ENCODE measurements around the gene DPP7. TPM values are rescaled to one million over a fixed set of nuclear protein-coding genes. Genes with fewer than 3 reads are reported as not detected.

DPP7 gene
- total RNA-seq, 1 donor from 2014 or later: 125 TPM

DNA sequence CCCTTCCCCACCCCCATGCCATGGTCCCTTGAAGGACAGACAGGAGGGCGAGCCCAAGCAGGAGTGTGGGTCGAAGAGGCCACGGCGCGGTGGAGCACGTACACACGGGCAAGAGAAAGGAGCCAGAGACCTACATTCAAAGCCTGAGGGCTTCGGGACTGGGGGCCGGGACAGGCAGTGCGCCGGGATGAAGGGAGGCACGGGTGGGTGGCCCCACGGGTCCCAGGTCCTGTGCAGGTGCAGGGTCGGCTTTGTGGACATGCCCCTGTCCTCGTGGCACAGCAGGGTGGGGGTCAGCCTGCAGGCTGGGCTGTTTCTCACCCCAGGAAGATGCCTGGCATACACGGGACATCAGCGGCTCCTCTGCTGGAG is 45.5 kb upstream of the DPP7 start:
- no peak overlapping the region for H3K4me3 ChIP-seq (ENCODE audit: low read depth, low read length)
- DNase-seq (ENCODE audit: low read depth): no peak
- TF ChIP-seq, protein P1, sequence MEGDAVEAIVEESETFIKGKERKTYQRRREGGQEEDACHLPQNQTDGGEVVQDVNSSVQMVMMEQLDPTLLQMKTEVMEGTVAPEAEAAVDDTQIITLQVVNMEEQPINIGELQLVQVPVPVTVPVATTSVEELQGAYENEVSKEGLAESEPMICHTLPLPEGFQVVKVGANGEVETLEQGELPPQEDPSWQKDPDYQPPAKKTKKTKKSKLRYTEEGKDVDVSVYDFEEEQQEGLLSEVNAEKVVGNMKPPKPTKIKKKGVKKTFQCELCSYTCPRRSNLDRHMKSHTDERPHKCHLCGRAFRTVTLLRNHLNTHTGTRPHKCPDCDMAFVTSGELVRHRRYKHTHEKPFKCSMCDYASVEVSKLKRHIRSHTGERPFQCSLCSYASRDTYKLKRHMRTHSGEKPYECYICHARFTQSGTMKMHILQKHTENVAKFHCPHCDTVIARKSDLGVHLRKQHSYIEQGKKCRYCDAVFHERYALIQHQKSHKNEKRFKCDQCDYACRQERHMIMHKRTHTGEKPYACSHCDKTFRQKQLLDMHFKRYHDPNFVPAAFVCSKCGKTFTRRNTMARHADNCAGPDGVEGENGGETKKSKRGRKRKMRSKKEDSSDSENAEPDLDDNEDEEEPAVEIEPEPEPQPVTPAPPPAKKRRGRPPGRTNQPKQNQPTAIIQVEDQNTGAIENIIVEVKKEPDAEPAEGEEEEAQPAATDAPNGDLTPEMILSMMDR (conservative IDR thresholded peaks at IDR 0.05; ENCODE audit: low read depth, low read length): no peak

DNA sequence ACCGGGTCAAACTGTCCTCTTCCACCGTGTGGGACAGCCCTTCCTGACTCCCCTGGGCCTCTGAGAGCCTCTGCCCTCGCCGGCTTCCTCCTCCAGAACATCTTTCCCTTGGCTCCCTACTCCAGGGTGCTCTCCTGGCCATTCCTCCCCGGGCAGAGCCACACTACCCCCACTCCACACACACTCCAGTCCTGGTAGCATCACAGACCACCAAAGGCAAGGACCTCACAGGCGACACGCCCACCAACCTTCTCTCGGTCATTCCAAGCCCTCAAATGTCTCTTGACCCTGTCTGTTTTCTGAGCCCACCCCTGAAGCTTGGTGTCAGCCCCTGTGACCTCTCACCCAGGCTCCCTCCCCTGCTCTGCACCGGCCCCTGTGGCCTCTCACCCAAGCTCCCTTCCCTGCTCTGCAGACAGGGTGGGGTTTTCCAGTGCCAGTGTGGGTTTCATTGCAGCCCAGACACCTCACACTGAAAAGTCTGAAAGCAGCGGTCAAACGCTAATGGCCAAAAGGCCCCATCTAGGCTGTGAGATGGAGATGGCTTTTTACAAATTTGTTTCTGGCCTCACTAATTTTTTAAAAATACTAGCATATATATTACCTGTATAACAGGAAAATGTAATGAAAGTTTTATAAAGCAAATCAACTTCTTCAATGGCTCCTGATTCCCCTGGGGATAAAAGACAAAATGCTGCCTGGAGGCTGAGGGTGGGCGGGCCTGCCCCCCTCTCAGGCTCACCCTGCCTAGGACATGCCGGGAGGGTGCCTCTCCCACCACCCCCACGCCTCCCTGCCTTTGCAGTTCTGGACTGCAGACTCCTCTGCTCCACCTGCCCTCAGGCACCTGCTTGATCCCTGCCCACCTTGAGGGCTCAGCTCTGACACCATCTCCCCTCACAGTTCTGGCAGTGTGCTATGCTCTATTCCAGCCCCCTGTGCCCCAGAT is 44.8 kb upstream of the DPP7 start:
- TF ChIP-seq, protein P1 (conservative IDR thresholded peaks at IDR 0.05; ENCODE audit: low read depth, low read length): no peak
- H3K4me3 ChIP-seq (ENCODE audit: low read depth, low read length): no peak overlapping the region
- DNase-seq (ENCODE audit: low read depth): no peak

DNA sequence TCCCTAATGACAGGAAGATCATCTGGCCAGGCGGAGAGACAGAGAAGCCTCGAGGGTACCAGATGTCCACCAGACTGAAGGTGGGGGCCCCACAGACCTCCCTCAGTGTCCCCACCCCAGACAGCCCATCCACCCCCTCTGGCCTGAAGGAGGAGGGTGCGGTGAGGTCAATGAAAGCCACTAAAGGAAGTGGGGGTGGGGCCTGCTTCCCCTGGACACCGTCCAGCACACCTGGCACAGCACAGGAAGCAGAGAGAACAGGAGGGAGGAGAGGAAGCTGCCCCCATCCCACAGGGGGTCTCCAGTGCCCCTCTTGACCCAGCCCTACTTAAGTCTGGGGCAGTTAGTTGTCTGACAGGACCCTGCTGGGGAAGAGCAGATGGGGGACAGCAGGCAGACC is 44.1 kb upstream of the DPP7 start:
- DNase-seq (ENCODE audit: low read depth): no peak
- TF ChIP-seq, protein P1 (conservative IDR thresholded peaks at IDR 0.05; ENCODE audit: low read depth, low read length): no peak
- no peak overlapping the region for H3K4me3 ChIP-seq (ENCODE audit: low read depth, low read length)

DNA sequence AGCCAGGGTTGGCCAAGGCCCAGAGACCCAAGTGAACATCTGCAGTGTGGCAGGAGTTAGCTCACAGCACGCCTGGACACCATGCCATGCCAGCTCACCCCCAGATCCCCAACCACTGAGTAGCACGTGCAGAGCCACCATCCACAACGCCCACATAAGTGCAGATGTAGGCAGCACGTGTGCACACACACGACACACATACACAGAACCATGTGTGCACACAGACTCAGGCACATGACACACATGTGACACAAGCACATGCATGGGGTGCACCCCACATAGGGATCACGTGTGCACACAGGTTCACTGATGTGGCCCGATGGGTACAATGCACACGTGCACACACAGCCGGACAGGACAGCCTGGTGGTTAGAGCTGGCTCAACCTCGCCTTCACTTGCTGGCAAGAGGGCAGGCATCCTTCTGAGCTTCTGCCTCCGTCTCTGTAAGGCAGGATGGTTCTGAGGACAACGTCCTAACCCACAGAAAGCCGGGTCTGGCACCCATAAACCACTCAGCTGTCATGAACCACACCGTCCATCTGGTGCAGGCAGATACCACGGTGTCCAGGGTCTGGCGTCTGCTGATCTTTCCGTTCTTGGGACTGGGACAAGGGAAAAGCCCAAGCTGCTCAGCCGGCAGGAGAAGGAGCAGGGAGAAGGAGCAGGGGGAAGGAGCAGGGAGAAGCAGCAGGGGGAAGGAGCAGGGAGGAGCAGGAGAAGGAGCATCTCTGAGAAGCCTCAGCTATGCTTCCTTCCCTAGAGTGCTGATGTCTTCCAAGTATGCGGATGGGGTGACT is 43.3 kb upstream of the DPP7 start:
- DNase-seq (ENCODE audit: low read depth): no peak
- TF ChIP-seq, protein P1 (conservative IDR thresholded peaks at IDR 0.05; ENCODE audit: low read depth, low read length): no peak
- no peak overlapping the region for H3K4me3 ChIP-seq (ENCODE audit: low read depth, low read length)

DNA sequence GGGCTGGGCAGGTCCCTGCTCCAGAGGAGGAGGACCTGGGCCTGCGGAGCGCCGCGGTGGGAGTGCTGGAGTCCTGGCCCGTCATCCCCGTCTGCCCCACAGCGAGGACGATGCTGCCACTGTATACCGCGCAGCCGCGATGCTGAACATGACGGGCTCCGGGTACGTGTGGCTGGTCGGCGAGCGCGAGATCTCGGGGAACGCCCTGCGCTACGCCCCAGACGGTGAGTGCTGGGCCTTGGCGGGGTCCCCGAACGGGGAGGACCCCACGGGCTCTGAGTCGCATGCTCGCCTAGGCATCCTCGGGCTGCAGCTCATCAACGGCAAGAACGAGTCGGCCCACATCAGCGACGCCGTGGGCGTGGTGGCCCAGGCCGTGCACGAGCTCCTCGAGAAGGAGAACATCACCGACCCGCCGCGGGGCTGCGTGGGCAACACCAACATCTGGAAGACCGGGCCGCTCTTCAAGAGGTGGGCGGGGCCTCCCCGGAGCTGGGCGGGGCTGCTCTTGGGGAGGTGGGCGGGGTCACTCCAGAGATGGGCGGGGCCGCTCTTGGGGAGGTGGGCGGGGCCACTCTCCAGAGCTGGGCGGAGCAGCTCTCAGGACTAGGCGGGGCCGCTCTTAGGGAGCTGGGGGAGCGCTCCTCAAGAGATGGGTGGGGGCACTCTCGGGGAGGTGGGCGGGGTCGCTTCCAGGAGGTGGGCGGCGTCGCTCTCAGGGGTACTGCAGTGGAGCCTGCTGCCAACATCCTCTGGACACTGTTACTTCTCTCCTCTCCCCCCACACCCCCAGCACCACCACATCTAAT is 42.2 kb upstream of the DPP7 start:
- no peak for DNase-seq (ENCODE audit: low read depth)
- TF ChIP-seq, protein P1 (conservative IDR thresholded peaks at IDR 0.05; ENCODE audit: low read depth, low read length): no peak
- no peak overlapping the region for H3K4me3 ChIP-seq (ENCODE audit: low read depth, low read length)

DNA sequence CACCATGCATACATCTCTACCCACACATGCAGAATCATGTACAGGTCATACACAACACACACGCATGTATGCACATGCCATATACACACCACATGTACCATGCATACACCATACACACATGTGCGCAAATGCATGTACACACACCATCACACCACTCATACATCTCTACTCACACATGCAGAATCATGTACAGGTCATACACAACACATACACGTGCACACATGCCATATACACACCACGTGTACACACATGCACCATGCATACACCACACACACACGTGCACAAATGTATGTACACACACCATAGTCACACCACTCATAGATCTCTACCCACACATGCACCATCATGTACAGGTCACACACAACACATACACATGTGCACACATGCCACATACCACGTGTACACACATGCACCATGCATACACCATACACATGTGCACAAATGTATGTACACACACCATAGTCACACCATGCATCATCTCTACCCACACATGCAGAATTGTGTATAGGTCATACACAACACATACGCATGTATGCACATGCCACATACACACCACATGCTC is 38.4 kb upstream of the DPP7 start:
- H3K4me3 ChIP-seq (ENCODE audit: low read depth, low read length): no peak overlapping the region
- DNase-seq (ENCODE audit: low read depth): no peak
- TF ChIP-seq, protein P1 (conservative IDR thresholded peaks at IDR 0.05; ENCODE audit: low read depth, low read length): no peak
